Measurements from ENCODE around the gene CPT1A.
A peak's percentile ranks its signal among the peaks of the same experiment; 100 is the strongest.
"Not testable (repeated sequence)": the region's sequence is repeated elsewhere in the genome, so short reads cannot be mapped to it uniquely, and the experiment has no call there.

CPT1A gene

DNA sequence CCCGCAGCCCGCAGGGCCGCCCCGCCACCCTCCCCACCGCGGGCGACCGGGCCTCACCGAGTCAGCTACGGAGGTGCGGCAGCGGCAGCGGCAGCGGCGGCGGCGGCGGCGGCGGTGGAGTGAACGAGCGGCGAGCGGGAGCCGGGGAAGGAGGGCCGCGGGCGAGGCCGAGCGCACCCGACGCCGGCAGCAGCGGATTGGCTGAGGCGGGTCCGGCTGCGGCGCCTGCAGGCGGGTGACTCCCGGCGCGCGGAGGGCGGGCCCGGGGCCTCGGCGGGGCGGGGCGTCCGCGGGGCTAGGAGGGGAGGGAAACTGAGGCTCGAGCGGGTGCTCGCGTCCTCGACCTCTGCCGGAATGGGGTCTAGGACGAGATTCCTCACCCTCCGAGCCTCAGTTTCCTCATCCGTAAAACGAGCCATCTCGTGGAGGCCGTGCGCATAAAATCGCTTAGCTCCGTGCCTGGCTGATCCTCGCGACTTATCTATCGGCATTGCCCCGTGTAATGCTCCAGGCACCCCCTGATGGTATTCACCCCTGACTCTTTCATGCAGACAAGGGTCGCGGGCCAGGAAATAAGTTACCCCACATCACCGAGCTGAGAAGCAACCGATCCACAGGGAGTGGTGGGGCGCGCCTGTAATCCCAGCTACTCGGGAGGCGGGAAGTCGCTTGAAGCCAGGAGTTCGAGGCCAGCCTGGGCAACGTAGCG is at the start of gene CPT1A:
Gene CPT1A, minus strand, starts transcription at position 199 of the 709 bp plus-strand sequence. CDS start 26,442 bp downstream, outside the sequence.
- DNase-seq (ENCODE audit: low read depth), result peak; percentile 81

DNA sequence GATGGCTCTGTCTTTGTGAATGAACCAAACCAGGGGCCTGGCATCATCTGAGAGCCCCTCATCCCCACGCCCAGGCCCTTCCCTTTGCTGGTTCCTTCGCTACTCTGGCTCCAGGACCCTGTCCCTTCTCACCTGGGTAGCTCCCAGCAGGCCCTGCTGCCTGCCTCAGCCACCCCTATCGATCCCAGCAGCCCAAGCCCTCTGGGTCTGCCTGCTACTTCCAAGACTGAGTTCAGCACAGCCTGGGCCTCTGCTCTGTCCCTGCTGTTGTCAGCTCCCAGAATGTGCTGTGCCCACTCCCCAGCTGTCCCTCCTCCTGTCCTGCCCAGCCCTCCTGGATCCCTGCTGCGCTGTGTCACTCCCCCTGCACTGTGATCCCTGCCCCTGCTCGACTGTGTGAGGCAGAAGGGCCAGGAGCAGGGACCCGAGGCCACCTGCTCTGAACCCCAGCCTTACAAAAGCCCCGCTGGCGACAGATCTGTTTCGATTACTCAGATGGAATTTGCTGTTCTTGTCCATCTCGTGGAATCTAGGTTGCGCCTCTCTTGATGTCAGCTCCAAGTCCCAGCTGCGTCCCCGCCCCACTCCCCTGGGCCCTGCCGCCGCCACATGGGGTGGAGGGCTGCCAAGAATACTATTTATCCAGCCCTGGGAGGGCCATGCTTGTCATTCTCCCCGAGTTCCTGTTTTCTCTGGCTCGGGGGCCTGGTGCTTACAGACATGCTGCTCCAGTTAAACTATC is 48.9 kb upstream of the CPT1A start:
- peak; percentile 99 for DNase-seq (ENCODE audit: low read depth)

DNA sequence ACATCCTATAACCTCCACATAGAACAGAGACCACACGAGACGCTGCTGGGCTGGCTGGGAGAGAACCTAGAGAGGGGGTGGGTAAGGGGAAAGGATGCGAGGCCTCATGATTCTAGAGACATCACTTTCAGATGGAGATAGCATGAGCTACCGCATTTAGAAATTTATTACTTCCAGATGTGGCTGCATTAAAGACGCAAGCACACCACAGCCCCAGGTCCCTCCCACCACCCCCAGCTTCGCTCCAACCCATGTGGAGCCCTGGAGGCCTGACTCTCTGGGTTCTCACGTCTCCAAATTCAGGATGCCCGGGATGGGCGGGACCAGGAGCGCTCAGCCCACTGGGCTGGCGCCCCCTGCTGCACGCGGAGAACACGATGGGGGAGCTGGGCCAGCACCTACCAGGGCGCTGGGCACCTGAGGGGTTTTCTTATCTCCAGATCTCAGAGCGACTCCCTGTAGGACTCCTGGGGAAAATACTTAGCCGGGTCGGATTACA is 48.3 kb upstream of the CPT1A start:
- DNase-seq (ENCODE audit: low read depth), result peak; percentile 98

GRCh38 chr11:68884827-68885226 is 43.1 kb upstream of the CPT1A start:
- not testable (repeated sequence) for DNase-seq (ENCODE audit: low read depth)

DNA sequence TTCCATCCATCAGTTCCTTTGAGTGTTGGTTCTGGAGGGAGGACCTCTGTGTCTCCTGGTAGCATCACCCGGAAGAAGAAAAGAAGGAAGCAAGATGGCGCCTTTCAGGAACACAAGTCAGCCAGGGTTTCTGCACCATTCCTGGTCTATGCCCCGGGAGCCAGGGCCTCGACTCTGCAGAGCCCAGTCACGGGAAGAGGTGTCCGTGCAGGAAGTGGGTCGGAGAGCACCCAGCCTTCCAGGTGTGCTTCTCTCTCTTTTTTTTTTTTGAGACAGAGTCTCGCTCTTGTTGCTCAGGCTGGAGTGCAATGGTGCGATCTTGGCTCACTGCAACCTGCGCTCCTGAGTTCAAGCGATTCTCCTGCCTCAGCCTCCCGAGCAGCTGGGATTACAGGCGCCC is 40.7 kb upstream of the CPT1A start:
- no peak for DNase-seq (ENCODE audit: low read depth)

GRCh38 chr11:68881320-68881719 is 39.6 kb upstream of the CPT1A start:
- DNase-seq (ENCODE audit: low read depth), result no peak

DNA sequence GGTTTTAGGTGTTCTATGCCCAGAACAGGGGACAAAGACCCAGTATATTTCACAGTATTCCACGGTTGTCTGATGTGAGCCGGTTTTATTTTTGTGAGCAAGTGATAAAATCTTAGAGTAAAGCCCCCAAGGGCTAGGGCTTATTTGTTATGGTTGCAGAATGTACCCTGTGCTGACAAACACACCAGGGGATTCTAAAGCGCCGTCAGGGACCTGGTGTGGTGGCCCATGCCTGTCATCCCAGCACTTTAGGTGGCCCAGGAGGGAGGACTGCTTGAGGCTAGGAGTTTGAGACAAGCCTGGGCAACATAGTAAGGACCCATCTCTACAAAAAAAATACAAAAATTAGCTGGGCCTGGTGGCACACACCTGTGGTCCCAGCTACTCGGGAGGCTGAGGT is 39.1 kb upstream of the CPT1A start:
- DNase-seq (ENCODE audit: low read depth), result no peak

DNA sequence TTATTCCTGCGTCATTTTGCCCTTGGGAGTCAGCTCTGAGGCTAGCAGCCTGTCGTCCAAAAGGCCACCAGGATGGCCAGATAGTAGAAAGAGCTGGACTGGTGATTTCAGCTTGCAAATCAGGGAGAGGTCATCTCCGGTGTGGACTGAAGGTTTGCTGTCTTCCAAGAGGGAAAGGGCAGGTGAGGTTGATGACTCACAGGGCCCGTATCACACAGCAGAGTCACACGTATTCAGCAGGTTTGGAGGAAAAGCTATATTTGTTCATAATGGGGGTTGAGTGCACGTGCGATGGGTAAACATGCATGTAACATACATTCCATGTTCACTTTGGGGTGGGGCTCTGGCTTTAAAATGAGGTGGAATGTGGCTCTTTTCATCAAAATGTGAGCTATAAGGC is 36.3 kb upstream of the CPT1A start:
- no peak for DNase-seq (ENCODE audit: low read depth)

- peak; percentile 91 for DNase-seq (ENCODE audit: low read depth)
These were observed 30.7 kb upstream of the CPT1A start for GRCh38 chr11:68872216-68873003.

- DNase-seq (ENCODE audit: low read depth), result peak; percentile 40
These were observed 28.8 kb upstream of the CPT1A start for GRCh38 chr11:68870470-68870869.

GRCh38 chr11:68868221-68868835 is 26.6 kb upstream of the CPT1A start:
- DNase-seq (ENCODE audit: low read depth), result no peak

DNA sequence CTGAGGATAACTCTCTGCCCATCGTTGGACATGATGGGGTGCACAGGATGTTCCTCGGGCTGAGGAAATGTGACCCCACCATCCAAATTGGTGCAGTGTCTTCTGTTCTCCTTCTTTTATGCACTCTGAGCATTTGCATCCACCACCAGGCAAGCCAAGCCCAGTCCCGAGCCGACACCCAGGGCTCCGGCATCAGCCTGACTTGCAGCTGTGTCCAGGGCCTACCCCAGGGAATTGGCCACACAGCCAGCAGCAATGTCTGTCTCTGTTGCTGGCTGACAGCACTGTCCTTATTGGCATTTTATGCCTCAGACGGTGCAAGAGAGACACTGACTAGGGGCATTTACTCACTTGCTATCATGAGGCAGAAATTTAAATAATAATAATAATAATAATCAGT is 25.4 kb upstream of the CPT1A start:
- no peak for DNase-seq (ENCODE audit: low read depth)

GRCh38 chr11:68865241-68865640 is 23.5 kb upstream of the CPT1A start:
- DNase-seq (ENCODE audit: low read depth), result no peak

DNA sequence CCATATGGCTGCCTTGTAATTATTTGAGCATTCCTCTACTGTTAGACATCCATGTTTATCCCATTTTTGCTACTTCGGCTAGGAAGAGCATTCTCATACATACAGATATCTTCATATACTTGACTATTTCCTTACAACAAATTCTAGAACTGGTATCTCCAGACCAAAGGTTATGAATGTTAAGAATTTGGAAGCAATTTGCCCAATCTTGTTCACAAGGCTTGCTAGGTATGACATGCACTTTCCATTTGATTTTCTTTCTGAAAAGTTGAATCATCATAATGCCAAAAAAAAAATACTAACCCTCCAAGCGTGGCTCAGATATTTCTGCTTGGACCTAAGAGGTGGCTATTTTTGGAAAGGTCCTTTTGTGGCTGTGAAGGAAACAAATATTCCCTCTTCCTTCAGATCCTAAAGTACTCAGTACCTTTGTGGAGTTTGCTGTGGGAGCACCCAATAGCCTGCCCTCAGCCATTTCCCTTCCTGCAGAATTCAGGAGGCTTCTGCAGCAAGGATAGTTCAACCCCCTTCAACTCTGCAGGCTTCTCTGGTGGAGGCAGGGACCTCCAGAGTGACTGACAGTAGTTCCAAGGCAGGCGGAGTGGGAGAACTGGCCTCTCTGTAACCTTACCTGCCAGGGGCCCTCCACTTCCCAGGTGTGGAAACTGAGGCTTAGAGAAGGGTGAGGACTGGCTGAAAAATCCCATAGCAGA is 22.0 kb upstream of the CPT1A start:
- peak; percentile 53 for DNase-seq (ENCODE audit: low read depth)

GRCh38 chr11:68862421-68862820 is 20.7 kb upstream of the CPT1A start:
- no peak for DNase-seq (ENCODE audit: low read depth)

- peak; percentile 18 for DNase-seq (ENCODE audit: low read depth)
These were observed 17.4 kb upstream of the CPT1A start for GRCh38 chr11:68859123-68859522.

GRCh38 chr11:68857037-68857586 is 15.4 kb upstream of the CPT1A start:
- DNase-seq (ENCODE audit: low read depth), result no peak

DNA sequence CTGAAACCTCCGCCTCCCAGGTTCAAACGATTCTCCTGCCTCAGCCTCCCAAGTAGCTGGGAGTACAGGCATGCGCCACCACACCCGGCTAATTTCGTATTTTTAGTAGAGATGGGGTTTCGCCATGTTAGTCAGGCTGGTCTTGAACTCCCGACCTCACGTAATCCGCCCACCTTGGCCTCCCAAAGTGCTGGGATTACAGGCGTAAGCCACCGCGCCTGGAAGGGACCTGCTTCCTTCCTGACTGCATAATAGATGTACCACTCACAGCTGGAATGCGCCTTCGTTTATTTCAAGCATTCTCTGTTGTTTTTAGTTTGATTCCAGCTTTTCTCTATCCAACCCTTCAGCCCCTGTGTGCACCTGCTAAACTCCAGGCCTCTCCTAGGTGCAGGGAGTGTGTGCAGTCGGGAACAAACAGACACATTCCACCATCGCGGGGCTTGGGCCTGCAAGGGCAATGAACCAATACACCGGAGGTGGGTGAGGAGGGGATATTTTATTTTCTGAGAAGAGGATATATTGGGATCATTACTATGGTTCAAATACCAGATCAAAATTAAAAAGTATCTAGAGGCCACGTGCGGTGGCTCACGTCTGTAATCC is 14.8 kb upstream of the CPT1A start:
- DNase-seq (ENCODE audit: low read depth), result not testable (repeated sequence)

- DNase-seq (ENCODE audit: low read depth), result peak; percentile 51
These were observed 13.7 kb upstream of the CPT1A start for GRCh38 chr11:68855205-68855981.
